GM21825 (cell line): ENCODE results near the gene STRIP2.
"Not testable (repeated sequence)": the region's sequence is repeated elsewhere in the genome, so short reads cannot be mapped to it uniquely, and the experiment has no call there.

ENCODE experiments used
- ATAC-seq: cut with Tn5 transposase; IDR thresholded peaks from one replicate; pipeline ENCODE4 v1.9.1; 2021; ENCODE audit warnings: mild to moderate bottlenecking, moderate library complexity; ENCODE audit not compliant: unreplicated experiment

The STRIP2 gene

GRCh38 chr7:129450295-129450694 is 16.1 kb downstream of the STRIP2 start:
- ATAC-seq, result no peak

GRCh38 chr7:129452589-129453231 is 18.5 kb downstream of the STRIP2 start:
- no peak for ATAC-seq

- no peak for ATAC-seq
Measured at GRCh38 chr7:129453510-129454248, 19.4 kb downstream of the STRIP2 start.

- ATAC-seq, result no peak
Measured at GRCh38 chr7:129454249-129454551, 20.0 kb downstream of the STRIP2 start.

GRCh38 chr7:129456421-129456820 is 22.2 kb downstream of the STRIP2 start:
- no peak for ATAC-seq

- no peak for ATAC-seq
Measured at GRCh38 chr7:129457101-129457500, 22.9 kb downstream of the STRIP2 start.

- no peak for ATAC-seq
Measured at GRCh38 chr7:129458171-129458570, 23.9 kb downstream of the STRIP2 start.

- ATAC-seq, result no peak
Measured at GRCh38 chr7:129461809-129462208, 27.6 kb downstream of the STRIP2 start.

- ATAC-seq, result no peak
Measured at GRCh38 chr7:129462420-129462819, 28.2 kb downstream of the STRIP2 start.

GRCh38 chr7:129464194-129464593 is 30.0 kb downstream of the STRIP2 start:
- no peak for ATAC-seq

GRCh38 chr7:129465080-129465479 is 30.8 kb downstream of the STRIP2 start:
- ATAC-seq, result no peak

GRCh38 chr7:129466796-129467195 is 32.6 kb downstream of the STRIP2 start:
- ATAC-seq, result no peak

GRCh38 chr7:129468087-129468486 is 33.9 kb downstream of the STRIP2 start:
- no peak for ATAC-seq

GRCh38 chr7:129468547-129468946 is 34.3 kb downstream of the STRIP2 start:
- no peak for ATAC-seq

GRCh38 chr7:129469930-129470329 is 35.7 kb downstream of the STRIP2 start:
- no peak for ATAC-seq

- ATAC-seq, result no peak
Measured at GRCh38 chr7:129470411-129470810, 36.2 kb downstream of the STRIP2 start.

GRCh38 chr7:129471402-129471827 is 37.2 kb downstream of the STRIP2 start:
- no peak for ATAC-seq

GRCh38 chr7:129475931-129476330 is 41.7 kb downstream of the STRIP2 start:
- ATAC-seq, result not testable (repeated sequence)

- ATAC-seq, result not testable (repeated sequence)
Measured at GRCh38 chr7:129476398-129476797, 42.2 kb downstream of the STRIP2 start.

- ATAC-seq, result no peak
Measured at GRCh38 chr7:129479831-129480230, 45.6 kb downstream of the STRIP2 start.

- ATAC-seq, result no peak
Measured at GRCh38 chr7:129480674-129481363, 46.6 kb downstream of the STRIP2 start.

GRCh38 chr7:129481376-129481775 is 47.1 kb downstream of the STRIP2 start:
- ATAC-seq, result not testable (repeated sequence)
